ENCODE results near the gene IL1R2. TPM values are rescaled to one million over a fixed set of nuclear protein-coding genes. Genes with fewer than 3 reads are reported as not detected.

Gene IL1R2
- total RNA-seq, 1 experiment from 2014 or later, result 0.59 TPM

Other genes starting within 250 kb of the IL1R2 start
- gene IL1R1, start 150.8 kb downstream of the IL1R2 start, total RNA-seq (2014; rRNA removed; shearing (Covaris generic)), result 0.40 and 0.43 TPM in 2 replicates
- gene IL1RL2, start 195.1 kb downstream of the IL1R2 start, total RNA-seq (2014; rRNA removed; shearing (Covaris generic)), result not detected in 2 replicates